Ishikawa (cell line): Measurements from ENCODE around the gene EEF1AKMT1.

Source experiments
- EGR1 ChIP-seq: IDR thresholded peaks from 2 replicates; pipeline ENCODE4 v1.6.1; 2012
- TCF12 ChIP-seq: IDR thresholded peaks from 2 replicates; pipeline ENCODE4 v1.6.1; 2012; ENCODE audit warnings: low read depth
- ZBTB7A ChIP-seq: IDR thresholded peaks from 2 replicates; pipeline ENCODE4 v1.6.1; 2012; ENCODE audit warnings: low read depth
- TF ChIP-seq, protein P1 (sequence below): IDR thresholded peaks from 2 replicates; pipeline ENCODE4 v1.6.1; 2012; ENCODE audit warnings: low read depth, mild to moderate bottlenecking
- TF ChIP-seq, protein P2 (sequence below): IDR thresholded peaks from 2 replicates; pipeline ENCODE4 v1.6.1; 2012

DNA sequence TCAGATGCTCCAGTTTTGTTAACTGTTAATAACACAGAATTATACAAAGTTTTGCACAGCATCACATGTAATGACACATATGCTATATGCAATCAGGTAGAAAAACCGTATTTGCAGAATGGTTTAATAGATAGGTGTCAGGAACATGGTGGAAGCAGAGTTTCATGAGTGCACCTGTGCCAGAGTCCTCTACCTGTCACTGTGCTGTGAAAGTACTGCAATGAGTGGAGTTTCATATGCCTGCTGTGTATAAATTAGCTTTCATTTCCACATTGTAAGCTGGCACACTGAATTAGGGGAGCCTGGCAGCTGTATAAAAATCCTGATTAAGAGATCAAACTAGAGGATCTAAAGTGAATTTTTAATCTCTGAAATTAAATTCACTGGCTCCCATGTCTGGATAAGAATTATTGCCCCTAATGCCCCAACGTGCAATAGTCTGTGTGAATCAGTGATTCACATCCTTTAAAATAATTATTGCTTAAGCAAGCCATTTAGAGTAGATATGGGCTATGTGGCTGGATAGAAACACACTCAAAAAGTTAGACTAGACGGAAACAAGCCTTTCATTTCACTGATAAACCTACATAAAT, 8.5 kb upstream of the EEF1AKMT1 start:
- TF ChIP-seq TCF12 (no peak), EGR1 (no peak), ZBTB7A (no peak)
- TF ChIP-seq, protein P1, sequence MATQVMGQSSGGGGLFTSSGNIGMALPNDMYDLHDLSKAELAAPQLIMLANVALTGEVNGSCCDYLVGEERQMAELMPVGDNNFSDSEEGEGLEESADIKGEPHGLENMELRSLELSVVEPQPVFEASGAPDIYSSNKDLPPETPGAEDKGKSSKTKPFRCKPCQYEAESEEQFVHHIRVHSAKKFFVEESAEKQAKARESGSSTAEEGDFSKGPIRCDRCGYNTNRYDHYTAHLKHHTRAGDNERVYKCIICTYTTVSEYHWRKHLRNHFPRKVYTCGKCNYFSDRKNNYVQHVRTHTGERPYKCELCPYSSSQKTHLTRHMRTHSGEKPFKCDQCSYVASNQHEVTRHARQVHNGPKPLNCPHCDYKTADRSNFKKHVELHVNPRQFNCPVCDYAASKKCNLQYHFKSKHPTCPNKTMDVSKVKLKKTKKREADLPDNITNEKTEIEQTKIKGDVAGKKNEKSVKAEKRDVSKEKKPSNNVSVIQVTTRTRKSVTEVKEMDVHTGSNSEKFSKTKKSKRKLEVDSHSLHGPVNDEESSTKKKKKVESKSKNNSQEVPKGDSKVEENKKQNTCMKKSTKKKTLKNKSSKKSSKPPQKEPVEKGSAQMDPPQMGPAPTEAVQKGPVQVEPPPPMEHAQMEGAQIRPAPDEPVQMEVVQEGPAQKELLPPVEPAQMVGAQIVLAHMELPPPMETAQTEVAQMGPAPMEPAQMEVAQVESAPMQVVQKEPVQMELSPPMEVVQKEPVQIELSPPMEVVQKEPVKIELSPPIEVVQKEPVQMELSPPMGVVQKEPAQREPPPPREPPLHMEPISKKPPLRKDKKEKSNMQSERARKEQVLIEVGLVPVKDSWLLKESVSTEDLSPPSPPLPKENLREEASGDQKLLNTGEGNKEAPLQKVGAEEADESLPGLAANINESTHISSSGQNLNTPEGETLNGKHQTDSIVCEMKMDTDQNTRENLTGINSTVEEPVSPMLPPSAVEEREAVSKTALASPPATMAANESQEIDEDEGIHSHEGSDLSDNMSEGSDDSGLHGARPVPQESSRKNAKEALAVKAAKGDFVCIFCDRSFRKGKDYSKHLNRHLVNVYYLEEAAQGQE: no peak
- TF ChIP-seq, protein P2, sequence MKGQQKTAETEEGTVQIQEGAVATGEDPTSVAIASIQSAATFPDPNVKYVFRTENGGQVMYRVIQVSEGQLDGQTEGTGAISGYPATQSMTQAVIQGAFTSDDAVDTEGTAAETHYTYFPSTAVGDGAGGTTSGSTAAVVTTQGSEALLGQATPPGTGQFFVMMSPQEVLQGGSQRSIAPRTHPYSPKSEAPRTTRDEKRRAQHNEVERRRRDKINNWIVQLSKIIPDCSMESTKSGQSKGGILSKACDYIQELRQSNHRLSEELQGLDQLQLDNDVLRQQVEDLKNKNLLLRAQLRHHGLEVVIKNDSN: no peak
